GM19099 (cell line): ENCODE results near the gene FAM171A1.

Experiments
- POLR2A ChIP-seq: IDR thresholded peaks from 3 replicates; pipeline ENCODE4 v1.6.1; 2011; ENCODE audit warnings: low read depth; ENCODE audit not compliant: insufficient read length; ENCODE audit errors: extremely low read depth

The FAM171A1 gene

GRCh38 chr10:15290671-15291070 is 80.4 kb downstream of the FAM171A1 start:
- no peak for TF ChIP-seq POLR2A

DNA sequence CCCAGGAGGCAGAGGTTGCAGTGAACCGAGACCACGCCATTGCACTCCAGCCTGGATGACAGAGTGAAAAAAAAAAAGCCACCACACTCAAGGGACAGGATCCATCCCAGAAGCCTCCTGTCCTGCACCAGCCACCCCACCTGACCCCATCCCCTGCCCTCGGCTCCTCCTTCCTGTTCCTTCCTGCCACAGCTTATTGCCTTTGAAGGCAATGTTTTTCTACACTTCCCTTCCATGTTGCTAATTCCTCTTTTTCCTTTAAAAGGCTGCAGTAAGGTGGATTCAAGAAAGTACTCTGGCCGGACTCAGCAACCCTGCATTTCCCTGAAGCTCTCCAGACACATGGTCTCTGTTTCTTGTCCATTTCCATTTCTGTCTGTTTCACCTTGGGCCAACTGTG is 80.9 kb downstream of the FAM171A1 start:
- no peak for TF ChIP-seq POLR2A

DNA sequence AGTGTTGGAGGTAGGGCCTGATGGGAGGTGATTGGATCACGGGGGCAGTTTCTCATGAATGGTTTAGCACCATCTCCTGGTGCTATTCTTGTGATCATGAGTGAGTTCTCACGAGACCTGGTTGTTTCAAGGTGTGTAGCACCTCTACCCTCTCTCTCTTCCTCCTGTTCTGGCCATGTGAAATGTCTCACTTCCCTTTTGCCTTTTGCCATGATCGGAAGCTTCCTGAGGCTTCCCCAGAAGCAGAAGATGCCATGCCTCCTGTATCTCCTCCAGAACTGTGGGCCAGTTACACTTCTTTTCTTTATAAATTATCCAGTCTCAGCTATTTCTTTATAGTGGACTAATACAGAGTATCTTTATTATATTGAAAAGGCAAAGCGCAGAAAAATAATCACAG is 90.1 kb downstream of the FAM171A1 start:
- TF ChIP-seq POLR2A = no peak

DNA sequence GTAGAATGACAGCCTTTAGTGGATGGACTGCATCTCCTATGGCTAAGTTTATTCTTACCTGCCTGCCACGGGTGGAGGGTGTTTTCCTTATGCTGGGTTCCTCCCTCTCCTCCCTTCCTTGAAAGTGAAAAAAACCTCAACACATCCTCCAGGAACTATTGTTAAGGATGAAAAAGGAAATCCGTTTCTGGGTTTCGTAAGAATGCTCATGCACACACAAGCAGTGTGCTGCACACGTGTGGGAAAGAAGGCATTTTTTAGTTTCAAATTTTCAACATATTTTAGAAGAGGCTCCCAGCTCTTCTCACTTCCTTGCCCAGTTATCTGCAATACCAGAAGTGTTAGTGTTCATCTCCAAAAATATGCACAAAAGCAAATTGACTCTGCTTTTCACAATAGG is 90.6 kb downstream of the FAM171A1 start:
- TF ChIP-seq POLR2A = no peak

- TF ChIP-seq POLR2A = no peak
Measured at GRCh38 chr10:15279236-15279635, 91.9 kb downstream of the FAM171A1 start.

DNA sequence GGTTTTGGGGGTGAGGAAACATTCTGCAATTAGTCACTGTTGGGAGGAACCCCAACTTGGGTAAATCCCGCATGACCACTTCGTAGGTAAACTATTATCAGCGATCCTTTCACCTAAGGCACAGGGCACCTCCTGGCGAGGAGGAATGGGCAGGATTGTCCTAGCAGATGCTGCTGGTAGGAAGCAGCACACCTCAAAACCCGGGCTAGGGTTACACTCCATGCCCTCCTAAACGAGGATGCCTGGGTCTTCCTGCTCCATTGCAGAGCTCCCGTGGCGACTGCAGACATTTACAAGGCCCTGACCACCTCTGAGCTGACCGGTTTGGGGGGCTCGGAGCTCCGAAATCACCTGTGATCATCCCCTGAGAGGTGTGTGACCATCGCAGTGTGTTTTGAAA is 92.3 kb downstream of the FAM171A1 start:
- no peak for TF ChIP-seq POLR2A

GRCh38 chr10:15267496-15267895 is 103.6 kb downstream of the FAM171A1 start:
- no peak for TF ChIP-seq POLR2A

GRCh38 chr10:15266117-15266516 is 105.0 kb downstream of the FAM171A1 start:
- TF ChIP-seq POLR2A = no peak

DNA sequence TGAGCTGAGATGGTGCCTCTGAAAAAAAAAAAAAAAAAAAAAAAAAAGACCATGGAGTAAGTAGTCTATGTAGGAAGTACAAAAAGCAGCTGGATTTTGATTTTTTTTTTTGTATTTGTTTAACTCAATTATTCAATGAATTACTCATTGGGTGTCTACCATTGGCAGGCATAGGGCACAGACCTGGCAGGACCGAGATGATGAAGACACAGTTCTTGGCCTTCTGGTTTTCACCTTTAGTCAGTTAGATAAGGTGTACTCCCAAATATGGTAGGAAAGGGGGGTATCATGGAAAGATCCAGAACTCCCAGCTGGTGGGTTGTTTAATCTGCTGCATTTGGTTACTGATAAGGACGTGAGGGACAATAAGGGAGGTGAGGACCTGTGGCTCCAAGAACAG is 105.5 kb downstream of the FAM171A1 start:
- no peak for TF ChIP-seq POLR2A

DNA sequence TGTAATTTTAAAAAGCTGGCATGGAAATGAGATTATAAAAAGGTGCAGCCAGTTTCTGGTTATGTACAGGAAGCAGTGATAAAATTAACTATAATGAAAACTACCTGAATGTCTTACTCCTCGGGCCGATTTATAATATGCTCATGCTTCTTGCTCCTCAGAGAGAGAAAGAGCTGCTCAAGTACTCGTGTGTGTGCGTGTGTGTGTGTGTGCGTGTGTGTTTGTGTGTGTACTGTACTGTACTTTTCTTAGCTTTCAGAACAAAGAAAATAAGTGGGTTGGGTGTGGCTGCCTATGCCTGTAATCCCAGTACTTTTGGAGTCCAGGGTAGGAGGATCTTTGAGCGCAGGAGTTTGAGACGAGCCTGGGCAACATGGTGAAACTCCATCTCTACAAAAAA is 106.0 kb downstream of the FAM171A1 start:
- TF ChIP-seq POLR2A = no peak

DNA sequence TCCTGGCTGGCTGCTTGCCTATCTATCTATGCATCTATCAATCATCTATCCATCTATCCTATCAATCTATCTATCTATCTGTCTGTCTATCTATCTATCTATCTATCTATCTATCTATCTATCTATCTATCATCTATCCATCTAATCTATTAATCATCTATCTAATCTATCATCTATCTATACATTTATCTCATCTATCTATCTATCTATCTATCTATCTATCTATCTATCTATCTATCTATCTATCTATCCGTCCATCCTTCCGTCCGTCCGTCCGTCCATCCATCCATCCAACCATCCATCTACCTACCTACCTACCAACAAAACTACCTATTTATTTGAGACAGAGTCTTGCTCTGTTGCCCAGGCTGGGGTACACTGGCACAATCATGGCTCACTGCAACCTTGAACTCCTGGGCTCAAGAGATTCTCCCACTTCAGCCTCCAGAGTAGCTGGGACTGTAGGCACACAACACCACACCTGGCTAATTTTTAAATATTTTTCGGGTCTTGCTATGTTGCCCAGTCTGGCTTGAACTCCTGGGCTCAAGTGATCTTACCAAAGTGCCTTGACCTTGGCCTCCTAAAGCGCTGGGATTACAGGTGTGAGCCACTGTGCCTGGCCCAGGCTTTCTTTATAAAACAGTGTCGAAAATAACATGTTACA is 107.3 kb downstream of the FAM171A1 start:
- TF ChIP-seq POLR2A = no peak

DNA sequence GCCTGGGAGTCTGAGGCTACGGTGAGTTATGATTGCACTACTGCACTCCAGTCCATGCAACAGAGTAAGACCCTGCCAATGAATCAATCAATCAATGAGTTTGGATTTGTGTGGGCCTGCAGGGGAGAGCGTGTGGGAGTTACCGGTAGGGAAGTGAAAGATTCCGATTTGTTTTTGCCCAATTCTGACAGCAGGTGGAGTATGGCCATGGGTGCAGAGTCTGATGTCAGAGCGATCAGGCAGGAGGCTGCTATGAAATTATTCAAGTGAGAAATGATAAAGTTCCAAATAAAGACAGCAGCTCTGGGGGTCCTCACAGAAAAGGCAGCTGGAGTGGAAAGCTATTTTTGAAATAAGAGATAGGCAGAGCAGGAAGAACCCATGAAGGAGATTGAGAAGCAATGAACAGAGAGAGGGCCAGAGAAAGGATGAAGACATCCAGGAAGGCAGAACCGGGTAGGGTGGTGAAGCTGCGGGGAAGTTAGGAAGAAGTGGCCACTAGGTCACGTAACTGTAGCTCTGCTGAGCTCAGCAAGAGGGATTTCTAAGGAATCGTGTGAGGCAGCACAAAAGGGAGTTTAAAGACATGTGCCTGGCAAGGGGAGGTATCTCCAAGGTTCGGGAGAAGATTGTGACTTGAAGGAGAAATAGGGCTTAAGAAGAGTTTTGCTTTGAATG is 108.9 kb downstream of the FAM171A1 start:
- TF ChIP-seq POLR2A = no peak

- TF ChIP-seq POLR2A = no peak
Measured at GRCh38 chr10:15259136-15259535, 112.0 kb downstream of the FAM171A1 start.

GRCh38 chr10:15258255-15258654 is 112.8 kb downstream of the FAM171A1 start:
- no peak for TF ChIP-seq POLR2A

DNA sequence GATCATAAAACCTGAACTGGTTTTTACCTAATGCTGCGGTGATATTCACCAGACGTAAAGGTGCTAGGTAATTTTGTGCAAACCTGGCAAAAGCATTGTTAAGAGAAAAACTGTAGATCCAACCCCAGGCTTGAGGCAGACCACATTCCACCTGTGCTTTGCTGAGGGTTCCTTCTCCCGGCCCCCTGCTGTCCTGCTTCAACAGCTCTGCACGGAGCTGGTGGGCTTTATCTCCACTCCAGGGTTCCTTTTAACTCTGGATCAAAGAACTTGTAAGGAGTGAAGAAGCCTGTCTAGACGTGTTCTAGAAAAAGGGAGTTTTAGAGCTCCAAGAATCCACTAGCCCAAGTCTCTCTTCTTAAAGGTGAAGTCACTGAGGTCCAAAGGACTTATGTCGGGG is 115.1 kb downstream of the FAM171A1 start:
- TF ChIP-seq POLR2A = no peak

DNA sequence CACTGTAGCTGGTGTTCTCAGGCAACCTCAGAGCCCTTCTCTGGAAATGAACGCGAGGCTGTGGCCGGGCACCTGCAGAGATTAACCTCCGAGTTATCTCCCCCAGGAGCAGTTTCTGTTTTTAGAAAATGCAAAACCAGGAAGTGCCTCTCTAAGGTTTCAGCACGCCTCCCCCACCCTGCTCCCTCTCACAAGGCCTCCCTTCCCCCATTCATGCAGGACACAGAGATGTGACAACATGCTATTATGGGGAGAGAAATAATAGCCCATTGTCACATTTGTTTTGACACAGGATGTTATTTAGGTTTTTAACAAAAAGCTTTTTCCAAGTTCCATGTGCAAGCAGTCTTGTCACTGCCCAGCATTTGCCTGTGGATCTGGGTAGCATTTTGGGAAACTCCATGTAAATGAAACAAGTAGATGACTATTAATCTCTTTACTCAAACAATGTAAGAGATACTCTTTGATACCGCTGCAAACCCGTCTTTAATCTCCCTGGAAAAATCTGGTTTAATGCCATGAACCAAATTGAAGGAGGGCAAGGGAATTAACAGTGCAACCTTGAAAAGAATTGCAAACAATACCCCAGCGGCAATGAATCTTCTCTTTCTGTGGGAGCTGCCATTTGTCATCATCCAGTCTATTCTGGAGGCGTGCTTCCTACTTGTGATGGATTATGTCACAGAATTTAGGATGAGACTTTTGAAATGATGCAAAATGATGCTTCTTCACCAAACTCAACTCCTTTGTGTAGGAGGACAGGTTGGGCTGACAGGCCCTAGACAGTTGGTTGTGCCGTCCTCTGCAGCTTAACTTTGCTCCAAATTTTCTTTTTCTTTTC is 116.1 kb downstream of the FAM171A1 start:
- TF ChIP-seq POLR2A = no peak
